Right lobe of liver (tissue), 4 donors: ENCODE measurements around the gene SIRT2.

Experiments used
- POLR2A ChIP-seq: fragments of 450-650 bp; IDR thresholded peaks from one replicate; pipeline ENCODE4 v1.6.1; 2017; ENCODE audit warnings: antibody characterized with exemption, mild to moderate bottlenecking
- TF ChIP-seq, protein P1 (sequence below), 4 donors: fragments of 200-600 bp in 3 of 4; fragments of 450-650 bp in 1 of 4; IDR thresholded peaks; one replicate each; pipeline versions ENCODE4 v1.5.1 to v1.8.0; 2016 to 2022; ENCODE audit warnings: antibody characterized with exemption in 4 of 4, mild to moderate bottlenecking in 2 of 4
- donor health status: DM: no; HTN: no; CAD: no.
- donor health status: DM: no; HTN: no; CAD: no.
- donor health status: DM: no; HTN: yes; CAD: no.

- TF ChIP-seq, protein P1, sequence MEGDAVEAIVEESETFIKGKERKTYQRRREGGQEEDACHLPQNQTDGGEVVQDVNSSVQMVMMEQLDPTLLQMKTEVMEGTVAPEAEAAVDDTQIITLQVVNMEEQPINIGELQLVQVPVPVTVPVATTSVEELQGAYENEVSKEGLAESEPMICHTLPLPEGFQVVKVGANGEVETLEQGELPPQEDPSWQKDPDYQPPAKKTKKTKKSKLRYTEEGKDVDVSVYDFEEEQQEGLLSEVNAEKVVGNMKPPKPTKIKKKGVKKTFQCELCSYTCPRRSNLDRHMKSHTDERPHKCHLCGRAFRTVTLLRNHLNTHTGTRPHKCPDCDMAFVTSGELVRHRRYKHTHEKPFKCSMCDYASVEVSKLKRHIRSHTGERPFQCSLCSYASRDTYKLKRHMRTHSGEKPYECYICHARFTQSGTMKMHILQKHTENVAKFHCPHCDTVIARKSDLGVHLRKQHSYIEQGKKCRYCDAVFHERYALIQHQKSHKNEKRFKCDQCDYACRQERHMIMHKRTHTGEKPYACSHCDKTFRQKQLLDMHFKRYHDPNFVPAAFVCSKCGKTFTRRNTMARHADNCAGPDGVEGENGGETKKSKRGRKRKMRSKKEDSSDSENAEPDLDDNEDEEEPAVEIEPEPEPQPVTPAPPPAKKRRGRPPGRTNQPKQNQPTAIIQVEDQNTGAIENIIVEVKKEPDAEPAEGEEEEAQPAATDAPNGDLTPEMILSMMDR (IDR thresholded peaks at IDR 0.05) = no peak
- TF ChIP-seq POLR2A = no peak
Observed at GRCh38 chr19:38921420-38922274, 22.2 kb upstream of the SIRT2 start.
